Fibroblast of pulmonary artery (primary cell): ENCODE measurements around the gene TCAIM.

Experiments
- DNase-seq: peaks from one replicate; pipeline ENCODE4 v3.0.0-alpha.2; 2010; ENCODE audit warnings: low read depth
- H3K4me3 ChIP-seq: replicated peaks from 2 replicates; pipeline ENCODE4 v1.5.1; 2011; ENCODE audit warnings: low read depth, mild to moderate bottlenecking, control low read depth, low read length, moderate library complexity
- CTCF ChIP-seq: IDR thresholded peaks from 2 replicates; pipeline ENCODE4 v1.5.1; 2011; ENCODE audit warnings: mild to moderate bottlenecking, control low read depth, low read length, inconsistent platforms; ENCODE audit errors: missing control alignments

The TCAIM gene

GRCh38 chr3:44430466-44430865 is 91.9 kb downstream of the TCAIM start:
- DNase-seq = no peak
- H3K4me3 ChIP-seq = no peak overlapping the region
- TF ChIP-seq CTCF = no peak

GRCh38 chr3:44434834-44435510 is 96.4 kb downstream of the TCAIM start:
- H3K4me3 ChIP-seq = no peak overlapping the region
- no peak for TF ChIP-seq CTCF
- no peak for DNase-seq

GRCh38 chr3:44436181-44436580 is 97.6 kb downstream of the TCAIM start:
- no peak for DNase-seq
- no peak overlapping the region for H3K4me3 ChIP-seq
- no peak for TF ChIP-seq CTCF

GRCh38 chr3:44437800-44438199 is 99.2 kb downstream of the TCAIM start:
- no peak overlapping the region for H3K4me3 ChIP-seq
- no peak for TF ChIP-seq CTCF
- DNase-seq = no peak

GRCh38 chr3:44439499-44440295 is 101.1 kb downstream of the TCAIM start:
- peak overlapping the region; percentile 41 for H3K4me3 ChIP-seq

GRCh38 chr3:44442596-44443309 is 104.2 kb downstream of the TCAIM start:
- DNase-seq = no peak
- no peak overlapping the region for H3K4me3 ChIP-seq
- no peak for TF ChIP-seq CTCF

More at GRCh38 chr3:44439499-44440295, 101.1 kb downstream of the TCAIM start:
- peak; percentile 99 for DNase-seq
- TF ChIP-seq CTCF = no peak
